Neural cell (in vitro differentiated cells): ENCODE results near the gene WNK2.

Experiments used
- POLR2AphosphoS5 ChIP-seq: IDR thresholded peaks from 2 replicates; pipeline ENCODE4 v1.6.1; 2012
- TF ChIP-seq, protein P1 (sequence below): fragments of 450-650 bp; IDR thresholded peaks from 2 replicates; pipeline ENCODE4 v1.5.1; 2014; ENCODE audit warnings: antibody characterized with exemption, mild to moderate bottlenecking, moderate library complexity; ENCODE audit not compliant: poor library complexity, severe bottlenecking
- TF ChIP-seq, protein P2 (sequence below): IDR thresholded peaks from 2 replicates; pipeline ENCODE4 v1.6.1; 2012; ENCODE audit warnings: borderline replicate concordance

DNA sequence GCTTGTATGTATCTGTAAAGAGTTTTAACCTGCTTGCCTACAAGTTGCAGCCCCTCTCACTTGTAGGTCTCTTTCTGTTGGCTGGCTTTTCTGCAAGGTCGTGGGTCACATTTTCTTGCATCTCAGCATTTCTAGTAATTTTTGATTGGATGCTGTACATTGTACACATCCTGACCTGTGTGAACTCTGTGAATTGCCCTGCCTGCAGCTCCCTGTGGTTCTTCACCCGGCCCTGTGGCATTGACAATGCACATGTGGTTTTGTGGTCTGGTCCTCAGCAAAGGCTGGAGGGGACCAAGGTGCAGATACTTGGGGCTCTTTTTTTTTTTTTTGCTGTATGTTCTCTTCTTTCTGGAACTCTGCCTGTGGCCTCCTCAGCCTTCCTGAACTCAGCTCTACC, 53.6 kb downstream of the WNK2 start:
- TF ChIP-seq, protein P1, sequence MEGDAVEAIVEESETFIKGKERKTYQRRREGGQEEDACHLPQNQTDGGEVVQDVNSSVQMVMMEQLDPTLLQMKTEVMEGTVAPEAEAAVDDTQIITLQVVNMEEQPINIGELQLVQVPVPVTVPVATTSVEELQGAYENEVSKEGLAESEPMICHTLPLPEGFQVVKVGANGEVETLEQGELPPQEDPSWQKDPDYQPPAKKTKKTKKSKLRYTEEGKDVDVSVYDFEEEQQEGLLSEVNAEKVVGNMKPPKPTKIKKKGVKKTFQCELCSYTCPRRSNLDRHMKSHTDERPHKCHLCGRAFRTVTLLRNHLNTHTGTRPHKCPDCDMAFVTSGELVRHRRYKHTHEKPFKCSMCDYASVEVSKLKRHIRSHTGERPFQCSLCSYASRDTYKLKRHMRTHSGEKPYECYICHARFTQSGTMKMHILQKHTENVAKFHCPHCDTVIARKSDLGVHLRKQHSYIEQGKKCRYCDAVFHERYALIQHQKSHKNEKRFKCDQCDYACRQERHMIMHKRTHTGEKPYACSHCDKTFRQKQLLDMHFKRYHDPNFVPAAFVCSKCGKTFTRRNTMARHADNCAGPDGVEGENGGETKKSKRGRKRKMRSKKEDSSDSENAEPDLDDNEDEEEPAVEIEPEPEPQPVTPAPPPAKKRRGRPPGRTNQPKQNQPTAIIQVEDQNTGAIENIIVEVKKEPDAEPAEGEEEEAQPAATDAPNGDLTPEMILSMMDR, result no peak
- TF ChIP-seq POLR2AphosphoS5, result no peak
- TF ChIP-seq, protein P2, sequence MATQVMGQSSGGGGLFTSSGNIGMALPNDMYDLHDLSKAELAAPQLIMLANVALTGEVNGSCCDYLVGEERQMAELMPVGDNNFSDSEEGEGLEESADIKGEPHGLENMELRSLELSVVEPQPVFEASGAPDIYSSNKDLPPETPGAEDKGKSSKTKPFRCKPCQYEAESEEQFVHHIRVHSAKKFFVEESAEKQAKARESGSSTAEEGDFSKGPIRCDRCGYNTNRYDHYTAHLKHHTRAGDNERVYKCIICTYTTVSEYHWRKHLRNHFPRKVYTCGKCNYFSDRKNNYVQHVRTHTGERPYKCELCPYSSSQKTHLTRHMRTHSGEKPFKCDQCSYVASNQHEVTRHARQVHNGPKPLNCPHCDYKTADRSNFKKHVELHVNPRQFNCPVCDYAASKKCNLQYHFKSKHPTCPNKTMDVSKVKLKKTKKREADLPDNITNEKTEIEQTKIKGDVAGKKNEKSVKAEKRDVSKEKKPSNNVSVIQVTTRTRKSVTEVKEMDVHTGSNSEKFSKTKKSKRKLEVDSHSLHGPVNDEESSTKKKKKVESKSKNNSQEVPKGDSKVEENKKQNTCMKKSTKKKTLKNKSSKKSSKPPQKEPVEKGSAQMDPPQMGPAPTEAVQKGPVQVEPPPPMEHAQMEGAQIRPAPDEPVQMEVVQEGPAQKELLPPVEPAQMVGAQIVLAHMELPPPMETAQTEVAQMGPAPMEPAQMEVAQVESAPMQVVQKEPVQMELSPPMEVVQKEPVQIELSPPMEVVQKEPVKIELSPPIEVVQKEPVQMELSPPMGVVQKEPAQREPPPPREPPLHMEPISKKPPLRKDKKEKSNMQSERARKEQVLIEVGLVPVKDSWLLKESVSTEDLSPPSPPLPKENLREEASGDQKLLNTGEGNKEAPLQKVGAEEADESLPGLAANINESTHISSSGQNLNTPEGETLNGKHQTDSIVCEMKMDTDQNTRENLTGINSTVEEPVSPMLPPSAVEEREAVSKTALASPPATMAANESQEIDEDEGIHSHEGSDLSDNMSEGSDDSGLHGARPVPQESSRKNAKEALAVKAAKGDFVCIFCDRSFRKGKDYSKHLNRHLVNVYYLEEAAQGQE, result no peak
